ENCODE data around the gene PML. TPM values are rescaled to one million over a fixed set of nuclear protein-coding genes. Genes with fewer than 3 reads are reported as not detected.
A peak's percentile ranks its signal among the peaks of the same experiment; 100 is the strongest.

PML gene, protein sequence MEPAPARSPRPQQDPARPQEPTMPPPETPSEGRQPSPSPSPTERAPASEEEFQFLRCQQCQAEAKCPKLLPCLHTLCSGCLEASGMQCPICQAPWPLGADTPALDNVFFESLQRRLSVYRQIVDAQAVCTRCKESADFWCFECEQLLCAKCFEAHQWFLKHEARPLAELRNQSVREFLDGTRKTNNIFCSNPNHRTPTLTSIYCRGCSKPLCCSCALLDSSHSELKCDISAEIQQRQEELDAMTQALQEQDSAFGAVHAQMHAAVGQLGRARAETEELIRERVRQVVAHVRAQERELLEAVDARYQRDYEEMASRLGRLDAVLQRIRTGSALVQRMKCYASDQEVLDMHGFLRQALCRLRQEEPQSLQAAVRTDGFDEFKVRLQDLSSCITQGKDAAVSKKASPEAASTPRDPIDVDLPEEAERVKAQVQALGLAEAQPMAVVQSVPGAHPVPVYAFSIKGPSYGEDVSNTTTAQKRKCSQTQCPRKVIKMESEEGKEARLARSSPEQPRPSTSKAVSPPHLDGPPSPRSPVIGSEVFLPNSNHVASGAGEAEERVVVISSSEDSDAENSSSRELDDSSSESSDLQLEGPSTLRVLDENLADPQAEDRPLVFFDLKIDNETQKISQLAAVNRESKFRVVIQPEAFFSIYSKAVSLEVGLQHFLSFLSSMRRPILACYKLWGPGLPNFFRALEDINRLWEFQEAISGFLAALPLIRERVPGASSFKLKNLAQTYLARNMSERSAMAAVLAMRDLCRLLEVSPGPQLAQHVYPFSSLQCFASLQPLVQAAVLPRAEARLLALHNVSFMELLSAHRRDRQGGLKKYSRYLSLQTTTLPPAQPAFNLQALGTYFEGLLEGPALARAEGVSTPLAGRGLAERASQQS
- 10 to 100 TPM; 76.3 to 91.7 TPM for total RNA-seq

DNA sequence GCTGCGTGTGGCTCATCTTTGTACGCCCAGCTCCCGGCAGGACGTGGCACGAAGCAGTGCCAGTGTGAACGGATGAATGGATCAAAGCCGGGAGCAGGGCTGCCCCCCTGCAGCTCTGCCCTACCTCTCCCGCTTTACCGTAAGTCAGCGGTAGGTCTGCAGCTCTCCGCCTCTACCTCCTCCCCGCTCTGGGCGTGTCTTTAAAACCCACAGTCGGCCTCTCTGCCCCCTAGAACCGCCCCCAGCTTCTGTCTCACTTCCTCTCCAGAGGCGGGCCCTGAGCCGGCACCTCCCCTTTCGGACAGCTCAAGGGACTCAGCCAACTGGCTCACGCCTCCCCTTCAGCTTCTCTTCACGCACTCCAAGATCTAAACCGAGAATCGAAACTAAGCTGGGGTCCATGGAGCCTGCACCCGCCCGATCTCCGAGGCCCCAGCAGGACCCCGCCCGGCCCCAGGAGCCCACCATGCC is at the start of gene PML:
Gene PML, plus strand, starts transcription at position 304 of the 471 bp plus-strand sequence. Its CDS starts 97 bp downstream, at position 401.
- peak within 1 kb of the TSS; percentile 88 to 89 for H3K27ac Mint-ChIP-seq
- DNase-seq (ENCODE audit: low spot score in 2 of 2), result peak; percentile 95
- ATAC-seq, result peak; percentile 87 to 88
- H3K36me3 Mint-ChIP-seq, result peaks cover 5 to 27% of the 10 kb centered on the region in 2 donors
- no peaks in the 10 kb centered on the region for H3K9me3 Mint-ChIP-seq

DNA sequence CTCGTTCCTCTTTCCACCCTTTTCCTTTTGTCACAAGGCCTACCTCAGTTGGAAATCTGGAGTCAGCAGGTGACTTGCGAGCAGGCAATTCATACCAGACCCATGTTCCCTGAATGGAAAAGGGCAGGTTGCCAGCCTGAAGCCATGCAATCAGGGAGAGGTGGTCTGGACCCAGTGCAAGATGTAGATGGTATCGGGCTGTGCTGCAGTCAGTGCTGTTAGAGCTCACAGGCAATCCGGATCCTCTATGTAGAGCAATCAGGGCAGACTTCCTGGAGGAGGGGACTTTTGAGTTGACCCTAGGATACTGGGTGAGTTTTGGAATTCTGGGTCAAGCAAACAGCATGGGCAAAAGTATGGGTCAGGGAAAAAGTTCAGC is 49.4 kb upstream of the PML start:
- Mint-ChIP-seq H3K27ac (no peak overlapping the region), H3K9me3 (no peaks in the 10 kb centered on the region), H3K36me3 (no peaks in the 10 kb centered on the region)
- no peak for ATAC-seq
- DNase-seq (ENCODE audit: low spot score in 2 of 2), result no peak

DNA sequence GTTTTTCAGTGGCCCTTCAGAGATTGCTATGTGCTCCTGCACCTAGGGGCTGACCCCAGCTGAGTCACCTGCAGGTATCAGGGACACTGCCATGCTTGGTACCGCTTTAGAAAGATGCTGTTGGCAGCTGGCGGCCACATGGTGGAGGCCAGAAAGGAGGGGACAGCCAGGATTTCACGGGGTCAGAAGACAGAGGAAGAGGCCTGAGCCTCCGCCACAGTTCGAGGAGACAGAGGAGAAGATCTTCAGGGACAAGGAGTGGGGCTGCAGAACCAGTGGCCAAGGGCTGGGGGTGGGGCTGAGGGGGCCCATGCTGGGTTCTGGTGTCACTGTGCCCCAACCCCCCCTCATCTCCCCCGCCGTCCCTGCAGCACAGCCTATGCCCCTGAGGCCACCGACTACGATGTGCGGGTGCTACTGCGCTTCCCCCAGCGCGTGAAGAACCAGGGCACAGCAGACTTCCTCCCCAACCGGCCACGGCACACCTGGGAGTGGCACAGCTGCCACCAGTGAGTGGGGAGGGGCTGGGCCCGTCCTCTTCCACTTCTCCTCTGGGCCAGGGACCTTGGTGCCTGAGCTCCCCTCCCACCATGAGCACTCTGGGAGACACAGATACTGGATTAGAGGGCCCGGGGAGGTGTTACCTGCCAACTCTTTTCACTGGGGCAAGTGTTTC is 48.3 kb upstream of the PML start:
- Mint-ChIP-seq H3K9me3 (no peaks in the 10 kb centered on the region), H3K36me3 (no peaks in the 10 kb centered on the region), H3K27ac (no peak overlapping the region)
- DNase-seq (ENCODE audit: low spot score in 2 of 2), result no peak
- ATAC-seq, result no peak

DNA sequence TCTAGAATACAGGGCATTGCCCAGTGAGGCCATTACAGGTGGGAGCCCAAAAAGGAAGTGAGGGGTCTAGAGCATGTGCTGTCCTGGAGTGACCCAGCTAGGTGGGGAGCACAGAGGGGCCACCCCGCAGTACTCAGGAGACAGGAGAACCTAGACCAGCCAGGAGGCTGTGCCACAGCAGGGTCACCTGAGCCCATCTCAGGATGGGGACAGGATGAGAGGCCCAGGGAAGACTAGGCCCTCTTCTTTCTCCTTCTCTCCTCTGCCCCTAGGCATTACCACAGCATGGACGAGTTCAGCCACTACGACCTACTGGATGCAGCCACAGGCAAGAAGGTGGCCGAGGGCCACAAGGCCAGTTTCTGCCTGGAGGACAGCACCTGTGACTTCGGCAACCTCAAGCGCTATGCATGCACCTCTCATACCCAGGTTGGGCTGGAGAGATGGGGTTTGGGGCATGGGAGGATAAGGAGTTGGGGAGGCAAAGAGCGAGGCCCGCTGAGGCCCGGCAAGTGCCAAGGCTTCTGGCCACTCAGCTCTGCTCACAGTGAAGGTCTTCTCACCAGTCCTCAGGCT is 47.6 kb upstream of the PML start:
- no peak overlapping the region for H3K27ac Mint-ChIP-seq
- no peaks in the 10 kb centered on the region for H3K36me3 Mint-ChIP-seq
- ATAC-seq (no peak), DNase-seq (ENCODE audit: low spot score in 2 of 2) (no peak)
- no peaks in the 10 kb centered on the region for H3K9me3 Mint-ChIP-seq

DNA sequence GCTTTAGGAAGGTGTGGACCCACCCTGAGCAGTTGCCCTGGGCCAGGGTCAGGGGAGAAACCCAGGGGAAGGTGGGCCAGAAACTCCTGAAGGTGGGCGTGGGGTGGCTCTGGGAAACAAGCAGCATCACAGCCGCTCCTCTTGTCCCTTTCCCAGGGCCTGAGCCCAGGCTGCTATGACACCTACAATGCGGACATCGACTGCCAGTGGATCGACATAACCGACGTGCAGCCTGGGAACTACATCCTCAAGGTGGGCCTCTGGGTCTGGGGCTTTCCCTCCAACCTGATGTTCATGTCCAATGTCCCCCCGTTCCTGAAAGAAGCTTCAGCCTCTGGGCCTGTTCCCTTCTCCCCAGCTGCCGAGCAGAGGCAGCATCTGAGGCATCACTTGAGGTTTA is 46.9 kb upstream of the PML start:
- no peak for DNase-seq (ENCODE audit: low spot score in 2 of 2)
- H3K9me3 Mint-ChIP-seq, result no peaks in the 10 kb centered on the region
- no peaks in the 10 kb centered on the region for H3K36me3 Mint-ChIP-seq
- ATAC-seq, result no peak
- H3K27ac Mint-ChIP-seq, result peak overlapping the region in 1 of 2 donors; percentile 38

DNA sequence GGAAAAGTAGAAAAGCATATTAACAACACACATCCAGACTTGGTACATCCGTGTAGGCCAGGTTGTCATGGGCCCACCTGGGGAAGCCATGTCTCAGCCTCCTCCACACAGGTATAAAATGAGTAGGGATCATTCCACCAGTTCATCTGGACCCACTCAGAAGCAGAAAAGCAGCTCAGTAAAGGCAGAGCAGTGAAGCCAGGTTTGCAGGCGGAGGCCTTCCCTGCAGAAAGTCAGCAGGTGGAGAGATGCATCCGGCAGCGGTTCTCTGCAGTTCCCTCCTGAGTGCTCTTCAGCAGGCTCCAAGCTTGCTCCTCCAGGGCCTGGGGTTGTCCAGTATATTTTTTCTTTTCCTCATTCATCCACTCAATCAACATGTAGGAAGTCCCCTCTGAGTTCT is 46.1 kb upstream of the PML start:
- H3K27ac Mint-ChIP-seq, result peak overlapping the region in 1 of 2 donors; percentile 6
- H3K36me3 Mint-ChIP-seq, result no peaks in the 10 kb centered on the region
- ATAC-seq (no peak), DNase-seq (ENCODE audit: low spot score in 2 of 2) (no peak)
- H3K9me3 Mint-ChIP-seq, result no peaks in the 10 kb centered on the region

DNA sequence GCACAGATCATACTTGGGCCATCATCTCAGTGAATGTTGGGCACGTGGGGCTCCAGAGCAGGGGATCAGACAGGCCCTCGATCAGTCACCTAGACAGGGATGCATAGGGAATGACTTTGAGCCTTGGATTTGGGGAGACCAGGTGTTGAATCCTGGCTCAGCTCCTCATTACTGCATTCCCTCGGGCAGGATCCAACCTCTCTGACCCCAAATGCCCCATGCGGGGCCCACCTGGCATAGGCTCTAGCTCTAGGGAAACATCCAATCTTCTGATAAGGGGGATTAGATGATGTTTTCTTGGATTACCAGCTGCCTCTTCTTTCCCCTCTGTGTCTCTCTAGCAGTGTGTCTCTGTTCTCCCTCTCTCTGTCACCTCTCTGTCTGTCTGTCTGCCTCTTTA is 45.5 kb upstream of the PML start:
- no peak for DNase-seq (ENCODE audit: low spot score in 2 of 2)
- no peak overlapping the region for H3K27ac Mint-ChIP-seq
- no peaks in the 10 kb centered on the region for H3K36me3 Mint-ChIP-seq
- no peak for ATAC-seq
- no peaks in the 10 kb centered on the region for H3K9me3 Mint-ChIP-seq

DNA sequence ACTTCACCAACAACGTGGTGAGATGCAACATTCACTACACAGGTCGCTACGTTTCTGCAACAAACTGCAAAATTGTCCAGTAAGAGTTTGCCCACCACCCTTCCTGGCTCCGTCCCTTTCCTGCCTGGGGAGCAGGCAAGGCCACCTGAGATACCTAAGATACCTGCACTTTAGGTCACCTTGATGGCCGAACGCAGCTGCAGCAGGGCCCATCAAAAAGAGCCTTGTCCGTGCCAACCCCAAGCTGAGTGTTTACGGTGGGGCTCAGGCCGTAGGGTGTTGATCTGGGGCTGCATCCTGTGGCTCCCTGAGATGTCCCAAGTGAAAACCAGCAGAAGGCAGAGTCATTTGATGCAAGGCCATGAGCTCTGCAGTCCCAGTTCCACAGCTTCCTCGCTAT is 45.0 kb upstream of the PML start:
- Mint-ChIP-seq H3K36me3 (no peaks in the 10 kb centered on the region), H3K9me3 (no peaks in the 10 kb centered on the region), H3K27ac (no peak overlapping the region)
- DNase-seq (ENCODE audit: low spot score in 2 of 2) (no peak), ATAC-seq (no peak)

DNA sequence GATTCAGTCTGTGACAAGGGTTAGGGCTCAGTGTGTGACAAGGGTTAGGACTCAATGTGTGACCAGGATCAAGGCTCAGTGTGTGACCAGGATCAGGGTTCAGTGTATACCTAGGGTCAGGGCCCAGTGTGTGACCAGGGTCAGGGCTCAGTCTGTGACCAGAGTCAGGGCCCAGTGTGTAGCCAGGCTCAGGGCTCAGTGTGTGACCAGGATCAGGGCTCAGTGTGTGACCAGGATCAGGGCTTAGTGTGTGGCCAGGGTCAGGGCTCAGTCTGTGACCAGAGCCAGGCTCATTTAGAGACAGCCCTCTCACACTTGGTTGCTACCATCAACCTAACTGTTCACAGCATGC is 44.1 kb upstream of the PML start:
- Mint-ChIP-seq H3K9me3 (no peaks in the 10 kb centered on the region), H3K36me3 (no peaks in the 10 kb centered on the region), H3K27ac (peak overlapping the region in 1 of 2 donors; percentile 53)
- ATAC-seq (no peak), DNase-seq (ENCODE audit: low spot score in 2 of 2) (no peak)

DNA sequence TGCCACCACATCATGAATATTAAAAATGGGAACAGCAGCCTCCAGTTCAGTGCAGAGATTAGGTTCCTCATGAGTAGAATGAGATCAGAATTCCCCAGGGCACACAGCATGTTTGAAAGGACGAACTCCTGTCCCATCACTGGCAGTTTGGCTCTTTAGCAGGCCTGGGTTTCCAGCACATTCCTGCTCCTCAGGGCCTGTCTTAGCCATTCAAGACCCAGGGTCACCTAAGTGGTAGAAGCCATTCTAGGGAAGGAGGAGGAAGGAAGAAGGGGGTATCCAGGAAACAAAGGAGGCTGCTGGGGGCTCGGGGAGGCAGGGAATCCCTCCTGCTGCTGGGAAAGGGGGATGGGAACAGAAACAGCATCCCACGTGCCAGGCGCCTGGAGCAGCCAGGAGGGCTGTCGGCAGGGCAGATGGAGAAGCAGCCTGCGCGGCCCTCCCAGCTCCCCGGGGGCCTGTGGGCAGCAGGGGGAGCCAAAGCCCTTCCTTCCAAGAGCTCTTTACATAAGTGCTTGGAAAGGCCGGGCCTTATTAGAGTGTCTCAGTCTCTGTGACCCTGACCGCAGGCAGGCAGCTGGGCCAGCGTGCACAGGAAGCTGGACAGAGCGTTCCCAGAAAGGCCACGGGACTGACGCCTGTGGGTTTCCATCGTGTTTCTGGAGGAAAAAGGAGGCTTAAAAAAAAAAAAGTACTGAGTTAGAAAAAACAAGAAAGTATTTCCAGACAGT is 43.5 kb upstream of the PML start:
- peak overlapping the region in 1 of 2 donors; percentile 78 for H3K27ac Mint-ChIP-seq

DNA sequence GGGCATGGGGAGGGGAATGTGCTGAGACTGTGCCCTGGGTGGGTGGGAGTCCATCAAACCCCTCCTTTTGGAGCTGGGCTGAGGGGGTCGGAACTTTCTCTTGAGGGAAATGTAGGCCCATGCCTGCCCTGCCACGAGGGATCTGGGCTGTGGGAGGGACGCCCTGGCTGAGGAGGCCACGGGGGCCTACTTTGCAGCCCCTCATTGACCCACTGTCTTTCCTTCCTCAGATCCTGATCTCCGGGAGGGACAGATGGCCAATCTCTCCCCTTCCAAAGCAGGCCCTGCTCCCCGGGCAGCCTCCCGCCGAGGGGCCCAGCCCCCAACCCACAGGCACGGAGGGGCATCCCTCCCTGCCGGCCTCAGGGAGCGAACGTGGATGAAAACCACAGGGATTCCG is 42.9 kb upstream of the PML start:
- H3K9me3 Mint-ChIP-seq, result no peaks in the 10 kb centered on the region
- no peak overlapping the region for H3K27ac Mint-ChIP-seq
- no peak for ATAC-seq
- no peak for DNase-seq (ENCODE audit: low spot score in 2 of 2)
- no peaks in the 10 kb centered on the region for H3K36me3 Mint-ChIP-seq

More for the DNA sequence above, 43.5 kb upstream of the PML start:
- DNase-seq (ENCODE audit: low spot score in 2 of 2) (peak; percentile 71 to 78), ATAC-seq (peak; percentile 91 to 98)
- Mint-ChIP-seq H3K9me3 (no peaks in the 10 kb centered on the region), H3K36me3 (no peaks in the 10 kb centered on the region)

DNA sequence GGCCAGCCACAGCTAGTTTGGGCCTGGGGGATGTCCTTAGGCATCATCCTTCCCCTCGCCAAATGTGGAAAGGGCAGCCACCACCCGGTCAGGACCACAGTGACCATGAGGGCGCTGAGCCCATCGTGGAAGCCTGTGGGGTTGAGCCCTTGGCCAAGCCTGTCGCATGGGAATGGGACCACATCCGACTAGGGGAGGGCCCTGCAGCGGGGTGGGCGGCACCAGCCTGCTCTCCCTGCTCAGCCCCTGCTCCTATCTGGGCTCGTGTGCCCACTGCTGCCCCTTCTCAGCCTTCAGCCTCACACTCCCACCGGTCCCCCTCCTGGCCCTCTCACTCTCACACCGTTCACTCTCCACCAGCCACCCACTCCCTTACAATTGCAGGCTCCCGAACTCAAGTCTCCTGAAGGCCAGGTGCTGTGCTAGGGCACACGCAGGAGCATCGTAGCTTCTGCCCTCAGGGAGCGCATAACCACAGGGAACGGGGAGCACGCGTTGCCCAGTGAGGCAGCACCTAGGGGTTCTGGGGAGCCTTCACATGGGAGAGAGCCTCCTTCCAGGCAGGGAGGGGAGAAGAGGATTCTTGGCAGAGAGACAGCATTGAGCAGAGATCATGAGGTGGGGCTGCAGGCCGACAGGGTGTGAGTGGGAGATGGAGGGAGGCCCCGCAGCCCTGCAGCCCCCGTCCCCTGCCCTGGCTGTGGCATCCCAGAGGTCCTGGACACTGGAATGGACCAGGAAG is 42.2 kb upstream of the PML start:
- DNase-seq (ENCODE audit: low spot score in 2 of 2) (no peak), ATAC-seq (no peak)
- no peaks in the 10 kb centered on the region for H3K36me3 Mint-ChIP-seq
- no peaks in the 10 kb centered on the region for H3K9me3 Mint-ChIP-seq
- peak overlapping the region in 1 of 2 donors; percentile 8 for H3K27ac Mint-ChIP-seq

DNA sequence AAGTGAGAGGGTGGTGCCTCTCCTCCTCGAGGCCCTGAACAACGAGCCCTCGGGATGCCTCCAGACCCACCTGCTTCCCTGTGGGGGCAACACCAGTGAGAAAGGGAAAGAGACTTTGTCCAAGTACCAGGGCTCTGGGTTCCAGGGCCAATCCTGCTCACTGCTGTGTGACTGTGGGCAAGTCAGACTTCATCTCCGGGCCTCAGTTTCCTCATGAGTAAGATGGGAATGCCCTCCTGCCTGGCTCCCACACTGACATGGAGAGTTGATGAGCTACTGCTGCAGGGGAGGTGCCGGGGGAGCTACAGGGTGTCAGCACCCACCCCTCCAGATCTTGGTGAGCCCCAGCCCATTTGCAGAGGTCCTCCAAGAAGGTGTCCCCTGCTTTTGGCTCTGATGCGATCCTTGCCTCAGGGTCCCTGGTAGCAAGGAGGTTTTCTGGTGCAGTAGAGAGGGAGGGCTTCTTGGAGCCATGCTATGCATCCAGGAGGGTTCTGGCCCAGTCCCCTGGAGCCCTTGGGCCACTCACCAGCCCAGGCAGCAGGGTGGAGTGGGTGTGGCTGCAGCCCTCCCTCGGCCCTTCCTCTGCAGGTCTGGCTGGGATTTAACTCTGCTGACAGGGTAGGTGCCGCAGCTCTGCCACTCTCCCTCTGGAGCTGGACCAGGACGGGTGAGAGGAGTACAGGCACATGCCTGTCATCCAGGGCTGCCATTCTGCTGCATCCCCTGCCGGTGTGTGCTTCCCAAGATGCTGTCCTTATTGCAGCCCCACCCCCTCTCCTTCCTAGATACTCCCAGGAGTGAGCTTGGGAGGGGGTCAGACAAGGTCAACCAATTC is 41.4 kb upstream of the PML start:
- no peak for ATAC-seq
- no peaks in the 10 kb centered on the region for H3K36me3 Mint-ChIP-seq
- H3K27ac Mint-ChIP-seq, result no peak overlapping the region
- no peak for DNase-seq (ENCODE audit: low spot score in 2 of 2)
- H3K9me3 Mint-ChIP-seq, result no peaks in the 10 kb centered on the region

DNA sequence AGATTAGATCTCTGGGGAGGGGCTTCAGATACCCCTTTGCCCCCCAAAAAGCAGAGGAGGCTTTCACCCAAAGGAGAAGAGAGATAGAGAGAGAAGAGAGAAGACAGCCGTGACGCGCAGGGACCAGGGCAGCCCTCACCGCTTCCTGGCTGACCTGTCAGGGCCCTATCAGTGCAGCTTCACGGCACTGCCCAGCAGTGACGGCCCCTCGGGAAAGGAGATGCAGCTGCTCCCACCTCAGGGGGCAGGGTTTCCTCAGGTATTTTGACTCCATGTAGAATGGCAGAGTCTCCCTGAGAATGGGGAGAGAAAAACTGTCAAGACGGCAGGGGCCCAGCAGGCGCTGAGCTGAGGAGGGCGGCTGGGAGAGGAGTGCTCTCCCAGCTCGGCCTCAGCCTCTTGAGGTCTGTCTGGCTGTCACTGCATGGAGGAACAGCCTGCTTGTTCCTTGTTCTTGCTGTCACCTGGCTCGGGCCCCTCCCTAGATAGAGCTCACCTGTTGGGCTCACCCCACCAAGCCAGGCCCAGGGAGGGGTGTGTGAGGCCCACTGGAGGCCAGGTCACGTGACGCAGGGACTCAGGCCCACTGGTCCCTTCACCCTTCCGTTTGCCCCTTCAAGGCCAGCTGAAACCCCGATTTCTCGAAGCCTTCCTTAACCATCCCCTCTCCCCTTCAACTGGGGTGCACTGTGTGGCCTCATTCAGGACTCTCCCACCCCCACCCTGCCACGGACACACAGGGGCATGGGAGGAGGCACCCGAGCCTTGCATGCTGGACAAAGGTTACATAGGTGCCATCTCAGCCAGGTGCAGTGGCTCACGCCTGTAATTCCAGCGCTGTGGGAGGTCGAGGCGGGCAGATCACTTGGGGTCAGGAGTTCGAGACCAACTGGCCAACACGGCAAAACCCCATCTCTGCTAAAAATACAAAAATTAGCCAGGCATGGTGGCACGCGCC is 40.0 kb upstream of the PML start:
- no peak for DNase-seq (ENCODE audit: low spot score in 2 of 2)
- Mint-ChIP-seq H3K36me3 (no peaks in the 10 kb centered on the region), H3K9me3 (no peaks in the 10 kb centered on the region), H3K27ac (no peak overlapping the region)
- ATAC-seq, result no peak

All from activated naive CD4-positive, alpha-beta T cell treated with anti-CD3 and anti-CD28 coated beads, Interleukin-2, amount 50 U/mL, for 72 hours (primary cell).